Measurements from ENCODE around the gene ZNF774. TPM values are rescaled to one million over a fixed set of nuclear protein-coding genes. Genes with fewer than 3 reads are reported as not detected.

ZNF774 gene
- total and polyA plus RNA-seq, 2 of the 8 experiments (the other 6 are each of a cell fraction or from before 2014, with no cell fraction given) = 0.82 to 2.6 TPM

GRCh38 chr15:90338532-90338931 is 13.6 kb upstream of the ZNF774 start (continued):
- no peak for TF ChIP-seq POU5F1 (IDR thresholded peaks at IDR 0.05; ENCODE audit: low read depth, low read length)

Measured in H1 (cell line).